NCI-H2171 treated with DMSO at 0.1 percent for 48 hours (cell line): ENCODE measurements around the gene RIC8B.
A peak's percentile ranks its signal among the peaks of the same experiment; 100 is the strongest.
"Not testable (repeated sequence)": the region's sequence is repeated elsewhere in the genome, so short reads cannot be mapped to it uniquely, and the experiment has no call there.

Source experiments
- DNase-seq: peaks from one replicate; lab custom pipeline; 2025; lab: John Stamatoyannopoulos, UW

RIC8B gene

DNA sequence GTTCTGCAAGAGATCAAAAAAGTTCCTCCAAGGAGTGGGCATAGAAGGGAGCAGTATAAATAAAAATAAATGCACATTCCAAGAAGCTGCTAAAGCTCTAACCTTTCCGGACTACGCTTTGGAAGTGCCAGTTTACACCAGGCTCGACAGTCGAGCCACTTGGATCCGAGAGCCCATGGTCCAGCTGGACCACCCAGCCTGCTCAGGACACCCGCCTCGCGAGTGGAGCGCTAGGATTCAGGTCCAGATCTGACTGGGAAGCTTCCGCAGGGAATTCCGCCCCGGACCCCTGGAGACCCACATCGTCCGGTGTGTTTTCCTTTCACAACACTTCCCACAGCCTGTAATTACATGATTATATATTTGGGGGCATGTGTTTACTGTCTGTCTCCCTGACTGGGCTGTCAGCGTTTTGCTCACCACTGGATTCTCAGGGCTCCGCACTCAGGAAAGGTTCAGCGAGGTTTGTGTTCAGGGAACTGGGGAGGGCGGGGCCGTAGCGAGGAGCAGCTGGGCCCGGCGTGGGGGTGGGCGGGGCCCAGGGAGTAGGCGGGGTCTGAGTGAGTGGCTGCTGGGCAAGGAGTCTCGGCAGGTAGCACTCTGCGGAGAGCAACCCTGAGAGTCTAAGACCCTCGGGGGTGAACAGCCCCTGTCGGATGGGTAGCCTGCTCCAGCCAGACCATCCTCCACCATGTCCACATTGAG is 128.9 kb downstream of the RIC8B start:
- peak; percentile 65 for DNase-seq

DNA sequence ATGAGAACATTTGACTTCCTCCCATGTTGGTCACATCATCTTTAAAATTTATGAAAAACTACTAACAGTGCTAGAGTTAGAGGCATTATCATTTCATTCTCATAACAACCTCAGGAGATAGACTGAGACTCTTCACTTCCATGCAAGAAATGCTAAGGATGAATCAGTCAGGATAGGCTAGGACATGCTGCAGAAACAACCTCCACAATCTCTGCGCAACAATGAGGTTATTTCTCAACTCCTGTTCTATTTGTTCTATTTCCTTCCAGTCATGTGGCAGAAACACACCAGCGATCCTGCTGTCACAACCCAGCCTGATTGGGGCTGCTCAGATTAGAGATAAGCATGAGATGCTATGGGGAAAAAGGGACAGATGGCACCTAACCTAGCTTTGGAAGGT is 132.2 kb downstream of the RIC8B start:
- peak; percentile 71 for DNase-seq

GRCh38 chr12:106907411-106907810 is 132.9 kb downstream of the RIC8B start:
- no peak for DNase-seq

DNA sequence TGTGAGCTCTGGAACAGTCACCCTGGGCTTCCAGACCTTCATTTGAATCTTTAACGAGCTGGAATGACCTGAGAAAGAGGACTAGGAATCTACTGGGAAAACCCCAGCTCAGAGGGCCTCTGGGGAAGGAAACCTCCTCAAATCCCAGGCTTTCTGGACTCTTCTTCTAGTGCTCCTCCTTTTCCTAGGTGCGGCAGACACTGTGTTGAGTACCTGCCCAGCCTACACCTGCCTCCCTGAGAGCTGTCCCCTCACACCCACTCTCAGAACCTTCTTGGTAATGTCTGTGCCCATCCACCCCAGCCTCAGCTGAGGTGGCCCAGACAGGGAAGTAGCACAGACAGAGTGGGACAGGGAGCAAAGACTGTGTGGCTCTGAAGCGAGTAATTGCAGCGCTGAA is 133.4 kb downstream of the RIC8B start:
- no peak for DNase-seq

GRCh38 chr12:106908561-106908960 is 134.1 kb downstream of the RIC8B start:
- no peak for DNase-seq

DNA sequence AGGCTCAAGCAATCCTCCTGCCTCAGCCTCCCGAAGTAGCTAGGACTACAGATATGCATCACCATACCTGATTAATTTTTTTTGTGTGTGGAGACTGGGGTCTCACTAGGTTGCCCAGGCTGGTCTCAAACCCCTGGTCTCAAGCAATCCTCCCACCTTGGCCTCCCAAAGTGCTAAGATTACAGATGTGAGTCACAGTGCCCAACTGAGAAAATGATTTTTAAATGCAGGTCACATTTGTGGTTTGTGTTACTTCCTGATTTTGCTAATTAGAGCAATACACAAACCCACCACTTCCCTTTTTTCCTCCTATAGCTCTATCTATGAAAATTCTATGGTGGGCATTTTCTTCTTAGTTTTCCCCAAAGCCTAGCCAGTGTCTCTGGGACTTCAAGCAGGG is 135.7 kb downstream of the RIC8B start:
- DNase-seq: no peak

- DNase-seq: no peak
Measured at GRCh38 chr12:106911581-106911980, 137.1 kb downstream of the RIC8B start.

DNA sequence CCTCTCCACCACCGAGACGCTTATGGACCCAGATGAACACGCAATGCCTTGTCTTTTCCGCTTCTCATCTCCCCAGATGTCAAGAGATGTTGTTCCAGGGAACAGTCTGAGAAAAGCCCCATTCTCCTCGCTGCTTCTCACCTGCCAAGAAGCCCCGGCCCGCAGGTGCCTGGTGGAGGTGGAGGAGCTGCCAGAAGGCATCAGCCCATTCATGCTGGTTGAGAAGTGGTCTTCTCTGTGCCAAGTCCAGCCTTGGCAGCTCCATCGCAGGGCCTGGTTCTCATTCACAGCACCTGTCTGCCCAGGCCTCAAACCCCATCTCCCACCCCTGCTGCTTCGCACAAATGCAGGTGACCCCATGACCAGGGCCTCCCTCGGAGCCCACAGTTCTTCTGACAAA is 139.0 kb downstream of the RIC8B start:
- no peak for DNase-seq

GRCh38 chr12:106914796-106915634 is 140.5 kb downstream of the RIC8B start:
- no peak for DNase-seq

- no peak for DNase-seq
Measured at GRCh38 chr12:106915635-106916026, 141.1 kb downstream of the RIC8B start.

DNA sequence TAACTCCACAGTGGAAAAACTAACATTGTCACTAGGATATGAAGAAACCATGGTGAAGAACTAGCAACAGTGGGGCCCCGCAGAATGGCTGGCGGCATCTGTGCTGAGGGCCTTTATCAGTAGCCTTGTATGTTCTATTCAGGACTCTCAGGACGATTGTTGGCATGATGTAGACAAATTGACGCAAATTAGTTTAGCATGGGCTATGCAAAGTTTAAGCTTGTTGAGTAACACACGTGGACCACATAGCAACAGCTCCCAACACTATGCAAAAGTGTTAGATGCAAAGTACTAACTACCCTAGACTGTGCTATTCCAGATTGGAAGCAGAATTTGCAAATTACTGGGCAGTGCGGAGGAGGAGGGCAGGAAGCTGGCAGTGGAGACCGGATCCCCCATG is 143.0 kb downstream of the RIC8B start:
- DNase-seq: no peak

- DNase-seq: peak; percentile 75
Measured at GRCh38 chr12:106918746-106919145, 144.3 kb downstream of the RIC8B start.

GRCh38 chr12:106919910-106920544 is 145.5 kb downstream of the RIC8B start:
- peak; percentile 47 for DNase-seq

DNA sequence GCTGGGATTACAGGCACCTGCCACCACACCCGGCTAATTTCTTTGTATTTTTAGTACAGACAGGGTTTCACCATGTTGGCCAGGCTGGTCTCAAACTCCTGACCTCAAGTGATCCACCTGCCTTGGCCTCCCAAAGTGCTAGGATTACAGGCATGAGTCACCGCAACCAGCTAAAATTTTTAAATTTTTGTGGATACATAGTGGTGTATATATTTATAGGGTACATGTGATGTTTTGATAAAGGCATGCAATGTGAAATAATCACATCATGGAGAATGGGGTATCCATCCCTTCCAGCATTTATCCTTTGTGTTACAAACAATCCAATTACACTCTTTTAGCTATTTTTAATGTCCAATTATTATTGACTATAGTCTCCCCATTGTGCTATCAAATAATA is 147.5 kb downstream of the RIC8B start:
- DNase-seq: not testable (repeated sequence)

GRCh38 chr12:106923594-106923993 is 149.1 kb downstream of the RIC8B start:
- not testable (repeated sequence) for DNase-seq

DNA sequence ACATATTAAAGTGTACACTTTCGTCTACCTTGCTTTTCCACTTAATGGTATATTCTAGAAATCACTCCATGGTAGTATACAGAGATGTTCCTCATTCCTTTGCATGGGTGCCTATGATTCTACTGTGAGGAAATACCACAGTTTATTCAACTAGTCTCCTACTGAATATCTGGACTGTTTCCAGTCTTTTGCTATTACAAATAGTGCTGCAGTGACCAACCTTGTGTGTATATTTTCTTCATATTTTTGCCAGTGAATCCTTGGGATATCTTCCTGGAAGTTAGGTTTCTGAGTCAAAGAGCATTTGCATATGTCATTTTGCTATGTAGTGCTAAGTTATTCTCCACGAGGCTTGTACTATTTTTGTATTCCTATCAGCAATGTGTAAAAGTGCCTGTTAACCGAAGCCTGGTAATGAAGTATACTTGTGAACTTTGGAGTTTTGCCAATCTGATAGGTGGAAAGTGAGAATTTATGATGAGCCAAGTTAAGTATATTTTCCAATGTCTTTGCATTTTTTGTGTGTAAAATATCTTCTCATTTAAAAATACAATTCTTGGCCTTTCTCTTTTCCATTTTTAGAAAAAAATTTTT is 149.9 kb downstream of the RIC8B start:
- no peak for DNase-seq

DNA sequence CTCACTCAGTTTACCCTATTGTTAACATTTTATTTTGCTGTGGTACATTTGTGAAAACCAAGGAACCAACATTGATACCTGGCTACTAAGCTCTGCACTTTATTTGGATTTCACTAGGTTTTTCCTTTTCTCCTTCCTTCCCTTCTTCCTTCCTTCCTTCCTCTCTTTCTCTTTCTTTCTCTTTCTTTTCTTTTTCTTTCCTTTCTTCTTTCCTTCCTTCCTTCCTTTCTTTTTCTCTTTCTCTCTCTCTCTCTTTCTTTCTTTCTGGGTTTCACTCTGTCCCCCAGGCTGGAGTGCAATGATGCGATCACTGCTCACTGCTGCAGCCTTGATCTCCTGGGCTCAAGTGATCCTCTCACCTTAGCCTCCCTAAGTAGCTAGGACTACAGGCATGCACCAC is 152.2 kb downstream of the RIC8B start:
- DNase-seq: no peak

GRCh38 chr12:106934277-106934676 is 159.8 kb downstream of the RIC8B start:
- no peak for DNase-seq
